DND-41 (cell line): ENCODE measurements around the gene TTLL12.

ENCODE experiments used
- ATAC-seq: fragments of 200-7000 bp; cut with Tn5 transposase; 3 replicates; pipeline ENCODE4 v1.9.1; 2021; ENCODE audit warnings: low read depth; ENCODE audit not compliant: insufficient read depth
- DNase-seq: peaks from one replicate; pipeline ENCODE4 v3.0.0-alpha.2; 2020
- H2AFZ ChIP-seq: 2 replicates; pipeline ENCODE4 v1.6.0; 2012; ENCODE audit warnings: low read depth, low read length
- H3K27ac ChIP-seq: 2 replicates; pipeline ENCODE4 v1.5.1; 2012; ENCODE audit warnings: low read length, inconsistent platforms
- H3K27me3 ChIP-seq: fragments of 200-600 bp; sonication (generic); 2 replicates; pipeline ENCODE4 v1.6.0; 2012; ENCODE audit warnings: low read length, mild to moderate bottlenecking, inconsistent platforms; ENCODE audit not compliant: insufficient read depth, poor library complexity
- H3K36me3 ChIP-seq: 2 replicates; pipeline ENCODE4 v1.5.1; 2012; ENCODE audit warnings: low read length, inconsistent platforms; ENCODE audit not compliant: insufficient read depth
- H3K4me1 ChIP-seq: 2 replicates; pipeline ENCODE4 v1.5.1; 2012; ENCODE audit warnings: mild to moderate bottlenecking, low read length; ENCODE audit not compliant: insufficient read depth
- H3K4me2 ChIP-seq: 2 replicates; pipeline ENCODE4 v1.6.0; 2012; ENCODE audit warnings: mild to moderate bottlenecking, moderate library complexity, low read length, inconsistent platforms; ENCODE audit not compliant: insufficient read depth
- H3K4me3 ChIP-seq, 2 experiments: fragments of 200-600 bp in 1 of 2; shearing (Covaris generic) in 1 of 2; 2 replicates each; pipeline ENCODE4 v1.5.1; 2012 to 2016; ENCODE audit warnings: inconsistent platforms in 2 of 2, low read length in 2 of 2, mild to moderate bottlenecking in 2 of 2, low read depth in 1 of 2, moderate library complexity in 1 of 2
- H3K79me2 ChIP-seq: 2 replicates; pipeline ENCODE4 v1.6.0; 2012; ENCODE audit warnings: low read length, inconsistent platforms; ENCODE audit not compliant: insufficient read depth
- H3K9ac ChIP-seq: 2 replicates; pipeline ENCODE4 v1.6.0; 2012; ENCODE audit warnings: low read depth, mild to moderate bottlenecking, inconsistent platforms, low read length, moderate library complexity
- H3K9me3 ChIP-seq: 2 replicates; pipeline ENCODE4 v1.5.1; 2012; ENCODE audit warnings: low read length, moderate library complexity, mild to moderate bottlenecking, inconsistent platforms; ENCODE audit not compliant: insufficient read depth, severe bottlenecking
- H4K20me1 ChIP-seq: 2 replicates; pipeline ENCODE4 v1.6.0; 2012; ENCODE audit warnings: low read length; ENCODE audit not compliant: insufficient read depth
- CTCF ChIP-seq: IDR thresholded peaks from 2 replicates; pipeline ENCODE4 v1.5.1; 2012; ENCODE audit warnings: borderline replicate concordance, low read length, moderate library complexity, mild to moderate bottlenecking; ENCODE audit not compliant: poor library complexity, severe bottlenecking; ENCODE audit errors: extremely low read depth
- EZH2 ChIP-seq: IDR thresholded peaks from 3 replicates; pipeline ENCODE4 v1.6.1; 2012; ENCODE audit warnings: borderline replicate concordance, low read depth, mild to moderate bottlenecking, moderate library complexity, low read length, inconsistent platforms; ENCODE audit not compliant: severe bottlenecking

The TTLL12 gene

GRCh38 chr22:43191831-43192230, 4.9 kb upstream of the TTLL12 start:
- Histone ChIP-seq H3K36me3 (no peaks in the 10 kb centered on the region), H3K9ac (no peak overlapping the region), H2AFZ (no peak overlapping the region), H3K4me1 (peaks cover 8% of the 10 kb centered on the region; the same call in 1 of the 2 replicates), H3K9me3 (no peaks in the 10 kb centered on the region), H3K27me3 (peaks cover 4% of the 10 kb centered on the region), H3K4me3 (no peak overlapping the region), H3K4me2 (no peak overlapping the region), H3K27ac (no peak overlapping the region), H4K20me1 (no peaks in the 10 kb centered on the region), H3K79me2 (no peaks in the 10 kb centered on the region)
- DNase-seq, result no peak
- TF ChIP-seq EZH2, result no peak
- no peak for TF ChIP-seq CTCF
- ATAC-seq, result no peak

- Histone ChIP-seq H3K9me3 (no peaks in the 10 kb centered on the region), H3K9ac (no peak overlapping the region), H3K4me1 (peaks cover 30% of the 10 kb centered on the region), H3K4me2 (no peak overlapping the region), H2AFZ (peak overlapping the region; percentile 42; the same call in 1 of the 2 replicates), H3K27me3 (peaks cover 4% of the 10 kb centered on the region), H4K20me1 (peaks cover 15% of the 10 kb centered on the region; the same call in 1 of the 2 replicates), H3K79me2 (peaks cover 25% of the 10 kb centered on the region), H3K27ac (no peak overlapping the region), H3K4me3 (no peak overlapping the region), H3K36me3 (peaks cover 6% of the 10 kb centered on the region)
- TF ChIP-seq EZH2, result no peak
- TF ChIP-seq CTCF, result no peak
- DNase-seq, result no peak
- ATAC-seq, result no peak
These were observed 2.1 kb upstream of the TTLL12 start for GRCh38 chr22:43188829-43189545.

GRCh38 chr22:43187171-43188099, 501 bp upstream of the TTLL12 start:
- Histone ChIP-seq H3K36me3 (peaks cover 21% of the 10 kb centered on the region), H3K9ac (peak overlapping the region; percentile 61), H3K4me1 (peaks cover 30% of the 10 kb centered on the region), H3K27me3 (peaks cover 4% of the 10 kb centered on the region), H4K20me1 (peaks cover 28% of the 10 kb centered on the region; the same call in 1 of the 2 replicates), H3K4me3 (peak overlapping the region; percentile 27 to 58; a peak in 3 of 4 replicates), H3K79me2 (peaks cover 40% of the 10 kb centered on the region), H3K9me3 (no peaks in the 10 kb centered on the region), H3K4me2 (peak overlapping the region; percentile 64), H3K27ac (peak overlapping the region; percentile 73), H2AFZ (peak overlapping the region; percentile 87)
- ATAC-seq (peak; percentile 93), DNase-seq (peak; percentile 97)
- TF ChIP-seq CTCF (peak; percentile 82), EZH2 (no peak)
